Activated CD4-positive, alpha-beta T cell treated with anti-CD3 and anti-CD28 coated beads, Interleukin-2, amount 50 U/mL, for 24 hours (primary cell): ENCODE data around the gene GTF3C5.
"Not testable (repeated sequence)": the region's sequence is repeated elsewhere in the genome, so short reads cannot be mapped to it uniquely, and the experiment has no call there.

Experiments used
- DNase-seq, 2 donors: peaks; one replicate each; pipeline ENCODE4 v3.0.0-alpha.2; 2020; ENCODE audit warnings: low read depth in 1 of 2, low spot score in 1 of 2

Gene GTF3C5

GRCh38 chr9:133067813-133068212 lies 37.0 kb downstream of the GTF3C5 start:
- no peak for DNase-seq

- not testable (repeated sequence) for DNase-seq
These were observed 37.6 kb downstream of the GTF3C5 start for GRCh38 chr9:133068431-133068830.

GRCh38 chr9:133070500-133070961 lies 39.7 kb downstream of the GTF3C5 start:
- DNase-seq, result not testable (repeated sequence)

DNA sequence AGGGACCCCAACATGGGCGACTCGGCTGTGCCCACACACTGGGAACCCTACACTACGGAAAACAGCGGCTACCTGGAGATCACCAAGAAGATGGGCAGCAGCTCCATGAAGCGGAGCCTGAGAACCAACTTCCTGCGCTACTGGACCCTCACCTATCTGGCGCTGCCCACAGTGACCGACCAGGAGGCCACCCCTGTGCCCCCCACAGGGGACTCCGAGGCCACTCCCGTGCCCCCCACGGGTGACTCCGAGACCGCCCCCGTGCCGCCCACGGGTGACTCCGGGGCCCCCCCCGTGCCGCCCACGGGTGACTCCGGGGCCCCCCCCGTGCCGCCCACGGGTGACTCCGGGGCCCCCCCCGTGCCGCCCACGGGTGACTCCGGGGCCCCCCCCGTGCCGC lies 40.2 kb downstream of the GTF3C5 start:
- not testable (repeated sequence) for DNase-seq

DNA sequence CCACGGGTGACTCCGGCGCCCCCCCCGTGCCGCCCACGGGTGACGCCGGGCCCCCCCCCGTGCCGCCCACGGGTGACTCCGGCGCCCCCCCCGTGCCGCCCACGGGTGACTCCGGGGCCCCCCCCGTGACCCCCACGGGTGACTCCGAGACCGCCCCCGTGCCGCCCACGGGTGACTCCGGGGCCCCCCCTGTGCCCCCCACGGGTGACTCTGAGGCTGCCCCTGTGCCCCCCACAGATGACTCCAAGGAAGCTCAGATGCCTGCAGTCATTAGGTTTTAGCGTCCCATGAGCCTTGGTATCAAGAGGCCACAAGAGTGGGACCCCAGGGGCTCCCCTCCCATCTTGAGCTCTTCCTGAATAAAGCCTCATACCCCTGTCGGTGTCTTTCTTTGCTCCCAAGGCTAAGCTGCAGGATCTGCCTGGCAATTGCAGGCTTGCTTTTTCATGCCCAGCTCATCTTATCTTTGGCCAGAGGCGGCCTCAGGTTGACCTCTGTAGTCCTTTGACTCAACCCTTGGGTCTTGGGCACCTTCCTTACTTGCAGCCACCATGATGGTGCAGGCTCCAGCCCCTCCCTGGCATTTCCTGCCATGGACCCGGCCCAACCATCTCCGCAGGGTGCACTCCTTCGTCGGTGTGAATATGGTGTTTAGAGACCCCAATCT lies 40.8 kb downstream of the GTF3C5 start:
- DNase-seq, result no peak

- DNase-seq, result not testable (repeated sequence)
These were observed 41.4 kb downstream of the GTF3C5 start for GRCh38 chr9:133072210-133072609.

GRCh38 chr9:133073086-133074014 lies 42.6 kb downstream of the GTF3C5 start:
- DNase-seq, result no peak

GRCh38 chr9:133074111-133074651 lies 43.4 kb downstream of the GTF3C5 start:
- no peak for DNase-seq

DNA sequence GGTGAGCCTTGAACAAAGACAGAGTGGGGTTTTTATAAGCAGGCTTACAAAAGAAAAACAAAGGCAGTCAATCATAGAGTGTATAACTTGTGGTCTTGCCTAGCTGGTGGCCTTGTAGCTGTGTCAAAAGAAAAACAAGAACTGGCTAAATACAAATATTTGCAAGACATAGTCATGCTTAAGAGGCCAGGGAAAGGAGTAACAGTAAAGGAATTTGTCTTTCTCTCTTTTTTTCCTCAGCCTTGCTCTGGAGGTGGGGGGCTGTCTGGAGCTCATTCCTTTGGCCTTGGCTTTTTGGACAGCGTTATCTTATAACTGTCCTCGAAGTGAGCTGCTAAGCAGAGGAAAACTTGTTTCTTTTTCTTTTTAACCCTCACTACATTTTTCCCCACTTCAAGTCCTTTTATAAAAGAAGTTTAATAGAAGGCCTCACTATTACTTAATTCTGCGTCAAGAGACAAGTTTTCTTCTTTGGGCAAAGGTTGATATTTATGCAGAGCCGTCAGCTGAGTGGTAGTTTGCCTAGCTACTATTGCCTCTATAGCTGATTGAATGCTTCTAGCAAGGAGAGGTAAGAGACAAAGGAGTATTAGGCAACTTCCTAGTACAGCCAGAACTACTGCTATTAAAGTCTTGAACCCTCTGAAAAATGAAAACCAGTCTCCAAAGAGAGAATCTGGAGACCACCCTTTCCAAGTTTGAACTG lies 45.3 kb downstream of the GTF3C5 start:
- DNase-seq, result no peak

DNA sequence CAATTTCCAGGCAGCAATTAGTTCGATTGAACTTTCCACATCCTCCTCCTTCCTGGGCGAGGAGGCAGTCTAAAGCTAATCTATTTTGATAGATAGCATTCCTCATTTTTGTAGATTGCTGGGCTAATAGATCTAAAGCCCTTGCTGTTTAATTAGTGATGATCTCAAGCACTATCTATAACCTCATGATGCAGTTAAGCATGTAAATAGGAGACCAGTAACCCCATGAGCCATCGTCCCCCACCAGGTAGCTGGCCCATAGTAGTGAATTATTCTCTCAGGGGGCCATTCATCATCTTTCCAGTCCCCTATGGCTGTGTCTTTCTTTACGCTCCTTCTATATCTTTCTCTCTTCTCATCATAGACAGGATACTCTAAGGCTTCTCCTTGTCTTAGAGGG lies 45.9 kb downstream of the GTF3C5 start:
- DNase-seq, result no peak

DNA sequence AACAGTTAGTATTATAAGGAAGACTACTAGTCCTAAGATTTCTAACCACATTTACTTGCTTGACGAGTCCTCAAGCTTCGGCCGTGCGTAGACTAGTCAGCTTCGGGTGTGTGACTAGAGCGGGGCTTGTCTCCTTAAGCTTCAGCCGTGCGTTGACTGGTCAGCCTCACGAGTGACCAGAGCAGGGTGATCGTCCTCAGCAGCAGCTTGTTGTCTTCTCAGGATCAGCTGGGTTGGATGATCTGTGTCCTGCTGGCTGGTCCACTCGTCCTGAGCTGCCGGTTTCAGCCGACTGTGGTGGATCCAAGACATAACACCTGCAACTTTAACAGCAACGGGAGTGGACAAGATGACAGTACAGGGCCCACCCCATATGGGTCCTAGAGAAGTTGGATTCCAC lies 47.7 kb downstream of the GTF3C5 start:
- DNase-seq, result no peak

- no peak for DNase-seq
These were observed 49.4 kb downstream of the GTF3C5 start for GRCh38 chr9:133080161-133080560.

- not testable (repeated sequence) for DNase-seq
These were observed 50.3 kb downstream of the GTF3C5 start for GRCh38 chr9:133080786-133081779.

DNA sequence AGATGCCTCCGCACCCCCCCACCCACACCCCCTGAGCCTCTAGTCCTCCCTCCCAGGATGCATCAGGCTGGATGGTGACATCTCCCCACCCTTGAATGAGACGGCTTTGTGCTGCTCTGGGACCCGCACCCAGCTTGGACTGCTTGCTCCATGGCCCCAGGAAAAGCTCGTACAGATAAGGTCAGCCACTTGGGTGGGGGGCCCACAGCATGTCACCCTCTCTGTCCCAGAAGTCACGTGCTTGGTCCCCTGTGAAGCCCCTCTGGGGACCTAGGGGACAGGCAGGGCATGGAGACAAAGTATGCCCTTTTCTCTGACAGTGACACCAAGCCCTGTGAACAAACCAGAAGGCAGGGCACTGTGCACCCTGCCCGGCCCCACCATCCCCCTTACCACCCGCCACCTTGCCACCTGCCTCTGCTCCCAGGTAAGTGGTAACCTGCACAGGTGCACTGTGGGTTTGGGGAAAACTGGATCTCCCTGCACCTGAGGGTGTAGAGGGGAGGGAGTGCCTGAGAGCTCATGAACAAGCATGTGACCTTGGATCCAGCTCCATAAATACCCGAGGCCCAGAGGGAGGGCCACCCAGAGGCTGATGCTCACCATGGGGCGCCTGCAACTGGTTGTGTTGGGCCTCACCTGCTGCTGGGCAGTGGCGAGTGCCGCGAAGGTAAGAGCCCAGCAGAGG lies 51.3 kb downstream of the GTF3C5 start:
- DNase-seq, result not testable (repeated sequence)

DNA sequence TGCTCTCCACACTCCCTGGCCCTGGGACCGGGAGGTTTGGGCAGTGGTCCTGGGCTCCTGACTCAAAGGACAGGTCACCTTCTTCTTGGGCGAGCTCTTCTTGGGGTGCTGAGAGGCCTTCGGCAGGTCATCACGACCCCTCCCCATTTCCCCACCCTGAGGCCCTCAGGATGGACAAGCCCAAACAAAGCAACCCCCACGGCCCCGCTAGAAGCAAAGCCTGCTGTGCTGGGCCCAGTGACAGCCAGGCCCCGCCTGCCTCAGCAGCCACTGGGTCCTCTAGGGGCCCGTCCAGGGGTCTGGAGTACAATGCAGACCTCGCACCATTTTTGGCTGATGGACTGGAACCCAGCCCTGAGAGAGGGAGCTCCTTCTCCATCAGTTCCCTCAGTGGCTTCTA lies 52.9 kb downstream of the GTF3C5 start:
- DNase-seq, result not testable (repeated sequence)

GRCh38 chr9:133086212-133086860 lies 55.5 kb downstream of the GTF3C5 start:
- DNase-seq, result not testable (repeated sequence)

- DNase-seq, result no peak
These were observed 56.1 kb downstream of the GTF3C5 start for GRCh38 chr9:133086894-133087293.

- DNase-seq, result no peak
These were observed 56.8 kb downstream of the GTF3C5 start for GRCh38 chr9:133087429-133088145.
